SH-SY5Y (cell line): ENCODE data around the gene GPR176.

Source experiments
- GATA2 ChIP-seq: IDR thresholded peaks from 2 replicates; pipeline ENCODE4 v1.6.1; 2011; ENCODE audit warnings: mild to moderate bottlenecking, low read depth, low read length
- GATA3 ChIP-seq: IDR thresholded peaks from 2 replicates; pipeline ENCODE4 v1.6.1; 2011; ENCODE audit warnings: low read depth, mild to moderate bottlenecking, low read length, moderate library complexity

GRCh38 chr15:39777496-39777895 lies 142.6 kb downstream of the GPR176 start:
- TF ChIP-seq GATA3 (no peak), GATA2 (no peak)
